BJ (cell line): ENCODE measurements around the gene PNKP. TPM values are rescaled to one million over a fixed set of nuclear protein-coding genes. Genes with fewer than 3 reads are reported as not detected.

Experiments
- CTCF ChIA-PET: fragments of 350-600 bp; formaldehyde crosslinking; extraction: SDS; loops from one replicate; lab custom pipeline; 2021; ENCODE audit warnings: antibody characterized with exemption, inconsistent platforms; lab: Yijun Ruan, JAX
- POLR2A ChIA-PET: fragments of 300-600 bp; sonication (Branson Sonifier 250); formaldehyde crosslinking; extraction: SDS; loops from one replicate; lab custom pipeline; 2021; ENCODE audit warnings: antibody characterized with exemption; lab: Charles Lee
- DNase-seq: peaks from one replicate; pipeline ENCODE4 v3.0.0-alpha.2; 2011; ENCODE audit warnings: low read depth
- H3K27me3 ChIP-seq: 2 replicates; pipeline ENCODE4 v1.6.0; 2011; ENCODE audit warnings: low read length; ENCODE audit not compliant: control insufficient read depth, insufficient read depth
- H3K36me3 ChIP-seq: 2 replicates; pipeline ENCODE4 v1.5.1; 2011; ENCODE audit warnings: low read length; ENCODE audit not compliant: control insufficient read depth, insufficient read depth
- H3K4me3 ChIP-seq: 2 replicates; pipeline ENCODE4 v1.5.1; 2011; ENCODE audit warnings: low read depth, mild to moderate bottlenecking, control low read depth, low read length
- CTCF ChIP-seq: IDR thresholded peaks from 2 replicates; pipeline ENCODE4 v1.5.1; 2011; ENCODE audit warnings: low read depth, mild to moderate bottlenecking, control low read depth, inconsistent platforms, low read length, moderate library complexity; ENCODE audit not compliant: insufficient read depth
- polyA plus RNA-seq: library from polyadenylated mRNA; depleted of rRNA; stranded (reverse); fragments of >200 nt; gene quantifications from 2 replicates; pipeline ENCODE4 v1.2.3, GENCODE V29; 2011

Gene PNKP
- polyA plus RNA-seq, 1 experiment: 28.9 TPM

- ChIA-PET CTCF (interaction anchor here (0.6 to 1.9 kb wide), 3 partner anchors 26 to 379 kb away, joined by 3 to 5 read pairs (median 3); no protein-coding TSS in a partner anchor), POLR2A (interaction anchor here (0.8 kb wide), 2 partner anchors 19 to 27 kb away, joined by 3 to 4 read pairs; partner anchors contain the start of gene AKT1S1)
- Histone ChIP-seq H3K4me3 (peak overlapping the region; percentile 70), H3K36me3 (peaks cover 8% of the 10 kb centered on the region), H3K27me3 (no peaks in the 10 kb centered on the region)
- DNase-seq: no peak
- no peak for TF ChIP-seq CTCF
Observed at GRCh38 chr19:49850221-49850486, 17.2 kb downstream of the PNKP start.

- H3K4me3 ChIP-seq: no peak overlapping the region
- ChIA-PET CTCF (interaction anchor here (0.7 to 1.9 kb wide), 2 partner anchors 26 to 27 kb away, joined by 3 read pairs; no protein-coding TSS in a partner anchor), POLR2A (no interaction called here)
- TF ChIP-seq CTCF: no peak
- H3K36me3 ChIP-seq: peaks cover 3% of the 10 kb centered on the region
- no peak for DNase-seq
- no peaks in the 10 kb centered on the region for H3K27me3 ChIP-seq
Observed at GRCh38 chr19:49849433-49850220, 17.7 kb downstream of the PNKP start.

GRCh38 chr19:49848938-49849337, 18.4 kb downstream of the PNKP start:
- Histone ChIP-seq H3K27me3 (no peaks in the 10 kb centered on the region), H3K36me3 (no peaks in the 10 kb centered on the region; the same call in 1 of the 2 replicates), H3K4me3 (no peak overlapping the region)
- DNase-seq: no peak
- POLR2A ChIA-PET: interaction anchor here (1.1 kb wide), 1 partner anchor 20 kb away, joined by 3 read pairs; no protein-coding TSS in a partner anchor
- no peak for TF ChIP-seq CTCF
- CTCF ChIA-PET: interaction anchor here (0.7 to 1.9 kb wide), 2 partner anchors 26 to 168 kb away, joined by 3 read pairs; no protein-coding TSS in a partner anchor

- ChIA-PET POLR2A (interaction anchor here (0.6 to 1.1 kb wide), 4 partner anchors 21 to 516 kb away, joined by 3 to 11 read pairs (median 4); no protein-coding TSS in a partner anchor), CTCF (interaction anchor here (0.6 to 0.9 kb wide), 4 partner anchors 68 to 167 kb away, joined by 3 read pairs; no protein-coding TSS in a partner anchor)
- DNase-seq: peak; percentile 56
- Histone ChIP-seq H3K27me3 (no peaks in the 10 kb centered on the region), H3K4me3 (no peak overlapping the region), H3K36me3 (no peaks in the 10 kb centered on the region)
- TF ChIP-seq CTCF: no peak
Observed at GRCh38 chr19:49847731-49848696, 19.4 kb downstream of the PNKP start.
